GM18951 (cell line): ENCODE measurements around the gene OR2L13.
"Not testable (repeated sequence)": the region's sequence is repeated elsewhere in the genome, so short reads cannot be mapped to it uniquely, and the experiment has no call there.

Experiments used
- POLR2A ChIP-seq: IDR thresholded peaks from 4 replicates; pipeline ENCODE4 v1.6.1; 2011; ENCODE audit warnings: mild to moderate bottlenecking; ENCODE audit not compliant: insufficient read length, insufficient read depth; ENCODE audit errors: extremely low read depth
- in situ Hi-C: fragments of 300-500 bp; cut with MboI; formaldehyde crosslinking; loops from one replicate; pipeline ENCODE4 v1.12.0; 2022; ENCODE audit warnings: low sequenced_read_pairs, mixed read lengths, inconsistent platforms; ENCODE audit not compliant: unreplicated experiment

OR2L13 gene

GRCh38 chr1:248094884-248095283 lies at the start of gene OR2L13:
Gene OR2L13 (plus strand): TSS chr1:248095184. CDS start chr1:248099376, 4,192 bp downstream.
- TF ChIP-seq POLR2A = no peak
- in situ Hi-C loops = no loop called here

DNA sequence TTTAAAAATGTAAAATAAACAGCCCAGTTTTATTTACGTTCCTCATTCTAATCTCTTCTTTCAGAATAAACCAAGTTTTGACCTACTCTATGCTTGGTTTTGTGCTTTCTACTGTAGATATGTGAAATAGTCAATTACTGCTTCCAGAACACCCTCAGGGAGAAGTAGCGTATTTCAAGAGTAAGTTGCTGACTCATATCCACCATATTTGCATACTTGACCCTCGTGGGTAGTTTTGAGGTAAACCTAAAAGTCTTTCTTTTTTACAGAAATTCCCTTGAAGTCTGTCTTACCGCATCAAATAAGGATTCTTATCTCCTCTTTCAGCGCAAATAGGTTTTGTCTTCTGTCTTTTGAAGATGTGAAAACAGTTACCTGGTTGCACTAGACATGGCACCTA lies 49.8 kb upstream of the OR2L13 start:
- TF ChIP-seq POLR2A = no peak
- in situ Hi-C loops = no loop called here

GRCh38 chr1:248046536-248046935 lies 48.4 kb upstream of the OR2L13 start, which contains the start of gene OR2L3:
Gene OR2L3 (plus strand): TSS chr1:248046836. CDS start chr1:248060682, 13,846 bp downstream.
- no peak for TF ChIP-seq POLR2A
- in situ Hi-C loops = no loop called here

DNA sequence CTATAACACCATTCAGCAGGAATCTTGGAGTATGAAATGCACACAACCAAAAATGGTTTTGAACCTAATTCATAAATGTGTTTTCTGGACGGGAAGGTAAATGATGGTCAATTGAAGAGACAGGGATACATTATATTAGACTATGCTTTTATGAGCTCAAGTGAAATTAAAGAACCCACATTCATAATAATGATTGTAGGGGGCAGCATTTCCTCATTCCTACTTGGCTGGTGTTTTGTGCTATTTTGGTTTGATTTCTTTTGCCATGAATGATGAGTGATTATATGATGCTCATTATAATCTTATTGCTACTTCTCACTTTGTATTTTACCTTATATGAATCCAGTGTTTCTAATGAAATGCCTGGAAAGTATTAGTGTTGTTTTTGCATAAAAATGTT lies 48.0 kb upstream of the OR2L13 start:
- in situ Hi-C loops = no loop called here

GRCh38 chr1:248054671-248055070 lies 40.3 kb upstream of the OR2L13 start:
- in situ Hi-C loops = no loop called here
- TF ChIP-seq POLR2A = no peak

More for the DNA sequence above, 48.0 kb upstream of the OR2L13 start:
- no peak for TF ChIP-seq POLR2A

GRCh38 chr1:248055261-248055660 lies 39.7 kb upstream of the OR2L13 start:
- in situ Hi-C loops = no loop called here
- no peak for TF ChIP-seq POLR2A

DNA sequence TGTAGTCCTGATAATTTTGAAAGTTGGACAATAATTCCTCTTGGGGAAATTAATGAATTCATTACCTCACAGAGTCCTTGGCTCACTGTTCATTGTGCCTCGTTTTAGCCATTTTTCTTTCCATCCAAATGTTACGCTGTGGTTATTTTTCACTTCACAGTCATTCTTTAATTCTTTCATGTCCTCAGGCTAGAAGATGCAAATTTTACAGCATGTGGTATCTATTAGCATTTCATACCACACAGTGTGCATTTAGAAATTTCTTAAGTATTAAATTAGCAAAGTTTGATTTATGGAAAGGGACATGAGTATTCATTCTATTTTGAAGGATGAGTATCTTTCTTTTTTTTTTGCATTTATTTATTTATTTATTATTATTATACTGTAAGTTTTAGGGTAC lies 29.9 kb upstream of the OR2L13 start:
- no peak for TF ChIP-seq POLR2A
- in situ Hi-C loops = no loop called here

- in situ Hi-C loops = no loop called here
- TF ChIP-seq POLR2A = no peak
Observed at GRCh38 chr1:248065604-248066003, 29.4 kb upstream of the OR2L13 start.

- in situ Hi-C loops = not testable (repeated sequence)
Observed at GRCh38 chr1:248083864-248084263, 11.1 kb upstream of the OR2L13 start.

GRCh38 chr1:248098529-248098928 lies 3.5 kb downstream of the OR2L13 start:
- TF ChIP-seq POLR2A = no peak
- in situ Hi-C loops = no loop called here

GRCh38 chr1:248102847-248103246 lies 7.9 kb downstream of the OR2L13 start:
- no peak for TF ChIP-seq POLR2A

GRCh38 chr1:248111157-248111556 lies 16.2 kb downstream of the OR2L13 start:
- in situ Hi-C loops = no loop called here
- no peak for TF ChIP-seq POLR2A

More at GRCh38 chr1:248102847-248103246, 7.9 kb downstream of the OR2L13 start:
- in situ Hi-C loops = no loop called here

- TF ChIP-seq POLR2A = no peak
- in situ Hi-C loops = no loop called here
Observed at GRCh38 chr1:248114890-248115289, 19.9 kb downstream of the OR2L13 start.

GRCh38 chr1:248127653-248128052 lies 32.7 kb downstream of the OR2L13 start:
- in situ Hi-C loops = no loop called here
- TF ChIP-seq POLR2A = no peak

DNA sequence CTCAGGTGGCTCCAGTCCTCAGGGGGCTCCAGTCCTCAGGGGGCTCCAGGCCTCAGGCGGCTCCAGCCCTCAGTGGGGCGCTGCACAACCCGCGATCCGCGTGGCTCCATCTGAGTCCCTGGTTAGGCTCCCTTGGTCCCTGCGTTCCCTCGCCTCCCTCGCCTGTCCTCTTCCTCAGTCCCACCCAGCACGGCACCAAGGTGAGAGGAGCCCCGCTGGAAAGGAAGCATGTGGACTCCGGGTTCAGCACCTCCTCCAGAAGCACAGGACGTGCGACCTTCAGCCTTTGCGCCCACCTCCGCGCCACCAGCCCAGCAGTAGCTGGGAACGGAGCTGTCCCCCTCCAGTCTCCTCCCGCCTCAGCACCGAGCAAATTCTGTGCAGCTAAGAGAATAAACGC lies 41.8 kb downstream of the OR2L13 start:
- in situ Hi-C loops = no loop called here
- TF ChIP-seq POLR2A = no peak
